ENCODE results near the gene IDH1.
"Not testable (repeated sequence)": the region's sequence is repeated elsewhere in the genome, so short reads cannot be mapped to it uniquely, and the experiment has no call there.

Gene IDH1

GRCh38 chr2:208256192-208256782 lies 1.4 kb upstream of the IDH1 start:
- DNase-seq (ENCODE audit: low spot score): no peak

GRCh38 chr2:208255557-208256106 lies 761 bp upstream of the IDH1 start:
- DNase-seq (ENCODE audit: low spot score): no peak

GRCh38 chr2:208254118-208254870 lies 577 bp downstream of the IDH1 start:
- peak; percentile 76 for DNase-seq (ENCODE audit: low spot score)

- no peak for DNase-seq (ENCODE audit: low spot score)
These were observed 1.2 kb downstream of the IDH1 start for GRCh38 chr2:208253600-208254117.

- DNase-seq (ENCODE audit: low spot score): no peak
These were observed 2.0 kb downstream of the IDH1 start for GRCh38 chr2:208252716-208253492.

- no peak for DNase-seq (ENCODE audit: low spot score)
These were observed 3.8 kb downstream of the IDH1 start for GRCh38 chr2:208251098-208251497.

GRCh38 chr2:208250388-208250787 lies 4.5 kb downstream of the IDH1 start:
- no peak for DNase-seq (ENCODE audit: low spot score)

GRCh38 chr2:208249296-208249695 lies 5.6 kb downstream of the IDH1 start:
- no peak for DNase-seq (ENCODE audit: low spot score)

GRCh38 chr2:208248601-208249000 lies 6.3 kb downstream of the IDH1 start:
- no peak for DNase-seq (ENCODE audit: low spot score)

- no peak for DNase-seq (ENCODE audit: low spot score)
These were observed 9.1 kb downstream of the IDH1 start for GRCh38 chr2:208245746-208246145.

- DNase-seq (ENCODE audit: low spot score): no peak
These were observed 10.4 kb downstream of the IDH1 start for GRCh38 chr2:208244422-208244821.

- DNase-seq (ENCODE audit: low spot score): no peak
These were observed 14.2 kb downstream of the IDH1 start for GRCh38 chr2:208240619-208241209.

- no peak for DNase-seq (ENCODE audit: low spot score)
These were observed 14.9 kb downstream of the IDH1 start for GRCh38 chr2:208239770-208240493.

- no peak for DNase-seq (ENCODE audit: low spot score)
These were observed 19.0 kb downstream of the IDH1 start for GRCh38 chr2:208235860-208236259.

- no peak for DNase-seq (ENCODE audit: low spot score)
These were observed 20.1 kb downstream of the IDH1 start for GRCh38 chr2:208234786-208235185.

GRCh38 chr2:208228476-208228875 lies 26.4 kb downstream of the IDH1 start:
- no peak for DNase-seq (ENCODE audit: low spot score)

GRCh38 chr2:208227581-208228232 lies 27.2 kb downstream of the IDH1 start:
- no peak for DNase-seq (ENCODE audit: low spot score)

GRCh38 chr2:208224802-208225201 lies 30.1 kb downstream of the IDH1 start:
- no peak for DNase-seq (ENCODE audit: low spot score)

- no peak for DNase-seq (ENCODE audit: low spot score)
These were observed 32.5 kb downstream of the IDH1 start for GRCh38 chr2:208222351-208222750.

- DNase-seq (ENCODE audit: low spot score): not testable (repeated sequence)
These were observed 33.0 kb downstream of the IDH1 start for GRCh38 chr2:208221873-208222272.

All from CD4-positive, alpha-beta T cell treated with Interleukin-6 at 100 ng/mL for 8 hours (primary cell).